Right atrium auricular region (tissue), 2 donors: ENCODE results near the gene CXCL12. TPM values are rescaled to one million over a fixed set of nuclear protein-coding genes. Genes with fewer than 3 reads are reported as not detected.

Experiments used
- DNase-seq: peaks from one replicate; pipeline ENCODE4 v3.0.0-alpha.2; 2019; ENCODE audit warnings: low spot score
- H3K27ac ChIP-seq, 2 donors: fragments of 200-600 bp; sonication (generic); 1 replicate in 1 of 2; 2 replicates in 1 of 2; pipeline ENCODE4 v1.5.1; 2016 to 2019
- H3K27me3 ChIP-seq, 2 donors: fragments of 200-600 bp; sonication (generic); one replicate each; pipeline versions ENCODE4 v1.5.1 to v1.6.0; 2017 to 2019
- H3K36me3 ChIP-seq: fragments of 200-600 bp; sonication (generic); one replicate; pipeline ENCODE4 v1.5.1; 2016
- H3K4me1 ChIP-seq, 2 donors: fragments of 200-600 bp; sonication (generic); one replicate each; pipeline versions ENCODE4 v1.5.1 to v1.6.0; 2017 to 2019
- H3K4me3 ChIP-seq, 2 donors: fragments of 200-600 bp; sonication (generic); 1 replicate in 1 of 2; 2 replicates in 1 of 2; pipeline ENCODE4 v1.5.1; 2017 to 2019; ENCODE audit warnings: mild to moderate bottlenecking in 1 of 2, moderate library complexity in 1 of 2
- H3K9me3 ChIP-seq, 2 donors: fragments of 200-600 bp; sonication (generic); one replicate each; pipeline ENCODE4 v1.5.1; 2019
- CTCF ChIP-seq, 2 donors: fragments of 200-600 bp; sonication (generic); IDR thresholded peaks; one replicate each; pipeline ENCODE4 v1.5.1; 2019; ENCODE audit warnings: antibody characterized with exemption in 2 of 2
- total RNA-seq, 2 donors: library from RNA; depleted of rRNA; stranded (reverse); fragments of >200 nt; gene quantifications; one replicate each; pipeline ENCODE4 v1.1.0, GENCODE V29; 2016

The CXCL12 gene
- total RNA-seq, 2 donors from 2014 or later: 53.8 to 64.0 TPM

- no peak overlapping the region for H3K4me3 ChIP-seq
- DNase-seq: no peak
- no peaks in the 10 kb centered on the region for H3K27me3 ChIP-seq
- H3K4me1 ChIP-seq: no peaks in the 10 kb centered on the region
- H3K27ac ChIP-seq: no peak overlapping the region
- peaks cover 0 to 8% of the 10 kb centered on the region in 2 donors for H3K9me3 ChIP-seq
- no peaks in the 10 kb centered on the region for H3K36me3 ChIP-seq
- no peak for TF ChIP-seq CTCF (IDR thresholded peaks at IDR 0.05)
Observed at GRCh38 chr10:44424957-44425356, 40.1 kb upstream of the CXCL12 start.

- Histone ChIP-seq H3K27ac (no peak overlapping the region), H3K4me3 (no peak overlapping the region), H3K36me3 (no peaks in the 10 kb centered on the region), H3K9me3 (peaks cover 0 to 2% of the 10 kb centered on the region in 2 donors), H3K4me1 (no peaks in the 10 kb centered on the region), H3K27me3 (no peaks in the 10 kb centered on the region)
- no peak for DNase-seq
- TF ChIP-seq CTCF (IDR thresholded peaks at IDR 0.05): no peak
Observed at GRCh38 chr10:44424298-44424697, 39.4 kb upstream of the CXCL12 start.

GRCh38 chr10:44422570-44423101 is 37.7 kb upstream of the CXCL12 start:
- no peak for TF ChIP-seq CTCF (IDR thresholded peaks at IDR 0.05)
- DNase-seq: peak; percentile 50

GRCh38 chr10:44422153-44422552 is 37.3 kb upstream of the CXCL12 start:
- Histone ChIP-seq H3K36me3 (no peaks in the 10 kb centered on the region), H3K9me3 (no peaks in the 10 kb centered on the region), H3K4me3 (no peak overlapping the region), H3K27ac (no peak overlapping the region), H3K4me1 (no peaks in the 10 kb centered on the region), H3K27me3 (no peaks in the 10 kb centered on the region)
- TF ChIP-seq CTCF (IDR thresholded peaks at IDR 0.05): no peak
- no peak for DNase-seq

More at GRCh38 chr10:44422570-44423101, 37.7 kb upstream of the CXCL12 start:
- H3K27ac ChIP-seq: no peak overlapping the region
- H3K27me3 ChIP-seq: no peaks in the 10 kb centered on the region
- no peak overlapping the region for H3K4me3 ChIP-seq
- H3K9me3 ChIP-seq: no peaks in the 10 kb centered on the region
- H3K4me1 ChIP-seq: no peaks in the 10 kb centered on the region
- no peaks in the 10 kb centered on the region for H3K36me3 ChIP-seq

- no peaks in the 10 kb centered on the region for H3K36me3 ChIP-seq
- H3K9me3 ChIP-seq: no peaks in the 10 kb centered on the region
- no peaks in the 10 kb centered on the region for H3K27me3 ChIP-seq
- DNase-seq: peak; percentile 50
- H3K27ac ChIP-seq: no peak overlapping the region
- H3K4me1 ChIP-seq: peaks cover 0 to 11% of the 10 kb centered on the region in 2 donors
- H3K4me3 ChIP-seq: no peak overlapping the region
- no peak for TF ChIP-seq CTCF (IDR thresholded peaks at IDR 0.05)
Observed at GRCh38 chr10:44419790-44420549, 35.1 kb upstream of the CXCL12 start.
